ENCODE measurements around the gene COL5A3. TPM values are rescaled to one million over a fixed set of nuclear protein-coding genes. Genes with fewer than 3 reads are reported as not detected.
A peak's percentile ranks its signal among the peaks of the same experiment; 100 is the strongest.

Gene COL5A3
- polyA plus RNA-seq, 1 of the 3 experiments (the other 2 are of a cell fraction), result under 0.01 TPM

DNA sequence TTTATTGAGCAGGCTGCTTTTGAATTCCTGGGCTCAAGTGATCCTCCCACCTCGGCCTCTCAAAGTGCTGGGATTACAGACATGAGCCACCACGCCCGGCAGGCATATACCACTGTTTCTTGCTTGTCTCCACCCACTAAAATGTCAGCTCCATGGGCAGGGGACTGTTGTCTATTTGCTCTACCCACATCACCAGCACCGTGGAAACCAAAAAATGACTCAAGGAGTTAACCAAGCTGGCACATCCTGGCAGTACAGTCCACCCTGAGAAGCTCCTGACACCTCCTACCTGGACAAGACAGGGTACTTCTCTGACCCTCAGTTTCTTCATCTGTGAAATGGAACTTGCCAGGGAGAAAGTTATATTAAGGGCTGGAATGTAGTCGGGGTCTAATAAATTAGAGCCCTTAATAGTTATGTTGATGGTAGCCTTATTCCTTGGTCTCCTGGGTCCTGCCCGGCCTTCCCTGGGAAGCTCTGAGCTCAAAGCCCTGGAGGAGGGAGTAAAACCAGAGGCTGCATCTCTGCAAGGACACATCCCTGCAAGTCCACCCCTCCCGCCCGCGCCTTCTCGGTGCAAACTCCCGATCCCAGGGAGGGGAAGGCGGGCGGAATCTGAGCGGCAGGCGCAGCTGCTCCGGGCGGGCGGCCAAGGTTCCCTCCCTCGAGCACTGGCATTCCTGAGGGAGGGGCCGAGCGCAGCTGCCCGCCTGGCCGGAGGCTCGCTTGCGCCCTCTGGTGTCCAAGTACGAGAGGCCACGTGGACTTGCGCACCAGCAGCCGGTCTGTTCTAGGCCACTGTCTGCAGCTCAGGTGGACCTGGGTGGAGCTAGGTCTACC is 17.1 kb upstream of the COL5A3 start (continued):
- no peak for TF ChIP-seq TAF1 (IDR thresholded peaks at IDR 0.05; ENCODE audit: borderline replicate concordance, low read depth, low read length)
- TF ChIP-seq POLR2AphosphoS5 (IDR thresholded peaks at IDR 0.05; ENCODE audit: low read depth, low read length), result no peak
- TF ChIP-seq TCF12 (IDR thresholded peaks at IDR 0.05), result peak; percentile 64; the same call in 1 of the 2 replicates
- TF ChIP-seq, protein P1, sequence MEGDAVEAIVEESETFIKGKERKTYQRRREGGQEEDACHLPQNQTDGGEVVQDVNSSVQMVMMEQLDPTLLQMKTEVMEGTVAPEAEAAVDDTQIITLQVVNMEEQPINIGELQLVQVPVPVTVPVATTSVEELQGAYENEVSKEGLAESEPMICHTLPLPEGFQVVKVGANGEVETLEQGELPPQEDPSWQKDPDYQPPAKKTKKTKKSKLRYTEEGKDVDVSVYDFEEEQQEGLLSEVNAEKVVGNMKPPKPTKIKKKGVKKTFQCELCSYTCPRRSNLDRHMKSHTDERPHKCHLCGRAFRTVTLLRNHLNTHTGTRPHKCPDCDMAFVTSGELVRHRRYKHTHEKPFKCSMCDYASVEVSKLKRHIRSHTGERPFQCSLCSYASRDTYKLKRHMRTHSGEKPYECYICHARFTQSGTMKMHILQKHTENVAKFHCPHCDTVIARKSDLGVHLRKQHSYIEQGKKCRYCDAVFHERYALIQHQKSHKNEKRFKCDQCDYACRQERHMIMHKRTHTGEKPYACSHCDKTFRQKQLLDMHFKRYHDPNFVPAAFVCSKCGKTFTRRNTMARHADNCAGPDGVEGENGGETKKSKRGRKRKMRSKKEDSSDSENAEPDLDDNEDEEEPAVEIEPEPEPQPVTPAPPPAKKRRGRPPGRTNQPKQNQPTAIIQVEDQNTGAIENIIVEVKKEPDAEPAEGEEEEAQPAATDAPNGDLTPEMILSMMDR (IDR thresholded peaks at IDR 0.05), result peak; percentile 89
- TF ChIP-seq EZH2phosphoT487 (IDR thresholded peaks at IDR 0.05; ENCODE audit: borderline replicate concordance, low read depth), result no peak
- TF ChIP-seq, protein P2, sequence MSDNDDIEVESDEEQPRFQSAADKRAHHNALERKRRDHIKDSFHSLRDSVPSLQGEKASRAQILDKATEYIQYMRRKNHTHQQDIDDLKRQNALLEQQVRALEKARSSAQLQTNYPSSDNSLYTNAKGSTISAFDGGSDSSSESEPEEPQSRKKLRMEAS (IDR thresholded peaks at IDR 0.05; ENCODE audit: low read depth), result peak; percentile 99
- peak; percentile 95 for TF ChIP-seq SMC3 (IDR thresholded peaks at IDR 0.05; ENCODE audit: low read depth, low read length)
- no peak for TF ChIP-seq GABPA (IDR thresholded peaks at IDR 0.05; ENCODE audit: low read depth)
- no peak for TF ChIP-seq JUND (IDR thresholded peaks at IDR 0.05)
- TF ChIP-seq RCOR1 (IDR thresholded peaks at IDR 0.05; ENCODE audit: low read length), result no peak
- TF ChIP-seq CHD2 (IDR thresholded peaks at IDR 0.05; ENCODE audit: low read length, partially characterized antibody), result no peak
- TF ChIP-seq, protein P3, sequence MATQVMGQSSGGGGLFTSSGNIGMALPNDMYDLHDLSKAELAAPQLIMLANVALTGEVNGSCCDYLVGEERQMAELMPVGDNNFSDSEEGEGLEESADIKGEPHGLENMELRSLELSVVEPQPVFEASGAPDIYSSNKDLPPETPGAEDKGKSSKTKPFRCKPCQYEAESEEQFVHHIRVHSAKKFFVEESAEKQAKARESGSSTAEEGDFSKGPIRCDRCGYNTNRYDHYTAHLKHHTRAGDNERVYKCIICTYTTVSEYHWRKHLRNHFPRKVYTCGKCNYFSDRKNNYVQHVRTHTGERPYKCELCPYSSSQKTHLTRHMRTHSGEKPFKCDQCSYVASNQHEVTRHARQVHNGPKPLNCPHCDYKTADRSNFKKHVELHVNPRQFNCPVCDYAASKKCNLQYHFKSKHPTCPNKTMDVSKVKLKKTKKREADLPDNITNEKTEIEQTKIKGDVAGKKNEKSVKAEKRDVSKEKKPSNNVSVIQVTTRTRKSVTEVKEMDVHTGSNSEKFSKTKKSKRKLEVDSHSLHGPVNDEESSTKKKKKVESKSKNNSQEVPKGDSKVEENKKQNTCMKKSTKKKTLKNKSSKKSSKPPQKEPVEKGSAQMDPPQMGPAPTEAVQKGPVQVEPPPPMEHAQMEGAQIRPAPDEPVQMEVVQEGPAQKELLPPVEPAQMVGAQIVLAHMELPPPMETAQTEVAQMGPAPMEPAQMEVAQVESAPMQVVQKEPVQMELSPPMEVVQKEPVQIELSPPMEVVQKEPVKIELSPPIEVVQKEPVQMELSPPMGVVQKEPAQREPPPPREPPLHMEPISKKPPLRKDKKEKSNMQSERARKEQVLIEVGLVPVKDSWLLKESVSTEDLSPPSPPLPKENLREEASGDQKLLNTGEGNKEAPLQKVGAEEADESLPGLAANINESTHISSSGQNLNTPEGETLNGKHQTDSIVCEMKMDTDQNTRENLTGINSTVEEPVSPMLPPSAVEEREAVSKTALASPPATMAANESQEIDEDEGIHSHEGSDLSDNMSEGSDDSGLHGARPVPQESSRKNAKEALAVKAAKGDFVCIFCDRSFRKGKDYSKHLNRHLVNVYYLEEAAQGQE (IDR thresholded peaks at IDR 0.05; ENCODE audit: low read depth, low read length), result peak; percentile 33; the same call in 1 of the 2 replicates
- TF ChIP-seq TEAD4 (IDR thresholded peaks at IDR 0.05; ENCODE audit: borderline replicate concordance, insufficient read depth), result peak; percentile 94
- TF ChIP-seq RAD21 (IDR thresholded peaks at IDR 0.05; ENCODE audit: low read length), result peak; percentile 75
- peak in 1 of 2 experiments; percentile 12; a peak in 1 of 4 replicates for TF ChIP-seq EP300 (IDR thresholded peaks at IDR 0.05; ENCODE audit: borderline replicate concordance in 1 of 2, low read depth in 1 of 2, low read length in 1 of 2)
- TF ChIP-seq FOXJ3 (CRISPR knock-in tag; IDR thresholded peaks at IDR 0.05), result no peak
- TF ChIP-seq, protein P4, sequence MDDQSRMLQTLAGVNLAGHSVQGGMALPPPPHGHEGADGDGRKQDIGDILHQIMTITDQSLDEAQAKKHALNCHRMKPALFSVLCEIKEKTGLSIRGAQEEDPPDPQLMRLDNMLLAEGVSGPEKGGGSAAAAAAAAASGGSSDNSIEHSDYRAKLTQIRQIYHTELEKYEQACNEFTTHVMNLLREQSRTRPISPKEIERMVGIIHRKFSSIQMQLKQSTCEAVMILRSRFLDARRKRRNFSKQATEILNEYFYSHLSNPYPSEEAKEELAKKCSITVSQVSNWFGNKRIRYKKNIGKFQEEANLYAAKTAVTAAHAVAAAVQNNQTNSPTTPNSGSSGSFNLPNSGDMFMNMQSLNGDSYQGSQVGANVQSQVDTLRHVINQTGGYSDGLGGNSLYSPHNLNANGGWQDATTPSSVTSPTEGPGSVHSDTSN (IDR thresholded peaks at IDR 0.05), result peak; percentile 71
- no peak for TF ChIP-seq RFX5 (IDR thresholded peaks at IDR 0.05; ENCODE audit: low read length)
- TF ChIP-seq RXRA (IDR thresholded peaks at IDR 0.05; ENCODE audit: borderline replicate concordance, low read depth), result no peak
- no peak for TF ChIP-seq MEF2A (IDR thresholded peaks at IDR 0.05; ENCODE audit: borderline replicate concordance, low read depth)

Measured in SK-N-SH (cell line).